Measurements from ENCODE around the gene DAB2. TPM values are rescaled to one million over a fixed set of nuclear protein-coding genes. Genes with fewer than 3 reads are reported as not detected.

The DAB2 gene
- total RNA-seq, 2 donors from 2014 or later, result 12.3 to 23.8 TPM

- Histone ChIP-seq H3K9ac (ENCODE audit: extremely low read depth, low read length, poor library complexity, severe bottlenecking) (no peak overlapping the region), H3K27ac (ENCODE audit: low read depth, low read length) (no peak overlapping the region)
- TF ChIP-seq CTCF (conservative IDR thresholded peaks at IDR 0.05), result no peak
Measured at GRCh38 chr5:39395521-39395920, 29.3 kb downstream of the DAB2 start.

GRCh38 chr5:39394946-39395345 lies 29.8 kb downstream of the DAB2 start:
- Mint-ChIP-seq H3K36me3 (ENCODE audit: low read depth) (peaks cover 21% of the 10 kb centered on the region), H3K4me3 (no peak overlapping the region), H3K9me3 (no peaks in the 10 kb centered on the region), H3K27me3 (ENCODE audit: insufficient read depth) (no peaks in the 10 kb centered on the region), H3K27ac (no peak overlapping the region), H3K4me1 (peaks cover 19% of the 10 kb centered on the region)
- WGBS, 2 experiments (ENCODE audit: insufficient coverage in 1 of 2, insufficient read length in 1 of 2), result 80 to 83% methylated on average over 1 to 3 of the region's 3 CpGs
- peaks cover 6% of the 10 kb centered on the region for H3K4me1 ChIP-seq (ENCODE audit: control insufficient read depth, insufficient read depth, low read length)
- H3K9ac ChIP-seq (ENCODE audit: extremely low read depth, low read length, poor library complexity, severe bottlenecking), result no peak overlapping the region
- no peaks in the 10 kb centered on the region for H3K27me3 ChIP-seq (ENCODE audit: control insufficient read depth, insufficient read depth, low read length, poor library complexity, severe bottlenecking)
- TF ChIP-seq CTCF (conservative IDR thresholded peaks at IDR 0.05), result no peak
- no peak overlapping the region for H3K4me3 ChIP-seq (ENCODE audit: low read length)
- peaks cover 38% of the 10 kb centered on the region for H3K36me3 ChIP-seq (ENCODE audit: control insufficient read depth, insufficient read depth, low read length)
- H3K27ac ChIP-seq (ENCODE audit: low read depth, low read length), result no peak overlapping the region
- no peak for DNase-seq
- no peaks in the 10 kb centered on the region for H3K9me3 ChIP-seq (ENCODE audit: control insufficient read depth, low read length)

More at GRCh38 chr5:39395521-39395920, 29.3 kb downstream of the DAB2 start:
- peaks cover 17% of the 10 kb centered on the region for H3K36me3 Mint-ChIP-seq (ENCODE audit: low read depth)
- no peak overlapping the region for H3K4me3 Mint-ChIP-seq
- Histone ChIP-seq H3K36me3 (ENCODE audit: control insufficient read depth, insufficient read depth, low read length) (peaks cover 32% of the 10 kb centered on the region), H3K27me3 (ENCODE audit: control insufficient read depth, insufficient read depth, low read length, poor library complexity, severe bottlenecking) (no peaks in the 10 kb centered on the region), H3K4me1 (ENCODE audit: control insufficient read depth, insufficient read depth, low read length) (peaks cover 6% of the 10 kb centered on the region), H3K9me3 (ENCODE audit: control insufficient read depth, low read length) (no peaks in the 10 kb centered on the region), H3K4me3 (ENCODE audit: low read length) (no peak overlapping the region)
- no peaks in the 10 kb centered on the region for H3K9me3 Mint-ChIP-seq
- peaks cover 19% of the 10 kb centered on the region for H3K4me1 Mint-ChIP-seq
- no peak overlapping the region for H3K27ac Mint-ChIP-seq
- no peak for DNase-seq
- H3K27me3 Mint-ChIP-seq (ENCODE audit: insufficient read depth), result no peaks in the 10 kb centered on the region

GRCh38 chr5:39390945-39391344 lies 33.8 kb downstream of the DAB2 start:
- Mint-ChIP-seq H3K9me3 (no peaks in the 10 kb centered on the region), H3K27ac (no peak overlapping the region), H3K4me1 (peaks cover 10% of the 10 kb centered on the region), H3K27me3 (ENCODE audit: insufficient read depth) (no peaks in the 10 kb centered on the region), H3K4me3 (no peak overlapping the region), H3K36me3 (ENCODE audit: low read depth) (peaks cover 27% of the 10 kb centered on the region)
- Histone ChIP-seq H3K4me3 (ENCODE audit: low read length) (no peak overlapping the region), H3K9me3 (ENCODE audit: control insufficient read depth, low read length) (no peaks in the 10 kb centered on the region), H3K27ac (ENCODE audit: low read depth, low read length) (no peak overlapping the region), H3K36me3 (ENCODE audit: control insufficient read depth, insufficient read depth, low read length) (peaks cover 60% of the 10 kb centered on the region), H3K9ac (ENCODE audit: extremely low read depth, low read length, poor library complexity, severe bottlenecking) (no peak overlapping the region), H3K4me1 (ENCODE audit: control insufficient read depth, insufficient read depth, low read length) (no peaks in the 10 kb centered on the region), H3K27me3 (ENCODE audit: control insufficient read depth, insufficient read depth, low read length, poor library complexity, severe bottlenecking) (no peaks in the 10 kb centered on the region)
- DNase-seq, result no peak
- WGBS, 2 experiments (ENCODE audit: insufficient coverage in 1 of 2, insufficient read length in 1 of 2), result 92 to 100% methylated on average over 2 to 3 of the region's 3 CpGs
- TF ChIP-seq CTCF (conservative IDR thresholded peaks at IDR 0.05), result no peak
